GM19455 (cell line): ENCODE results near the gene ATF3.
A peak's percentile ranks its signal among the peaks of the same experiment; 100 is the strongest.

Source experiments
- ATAC-seq: cut with Tn5 transposase; IDR thresholded peaks from one replicate; pipeline ENCODE4 v1.9.1; 2021; ENCODE audit not compliant: unreplicated experiment

ATF3 gene

DNA sequence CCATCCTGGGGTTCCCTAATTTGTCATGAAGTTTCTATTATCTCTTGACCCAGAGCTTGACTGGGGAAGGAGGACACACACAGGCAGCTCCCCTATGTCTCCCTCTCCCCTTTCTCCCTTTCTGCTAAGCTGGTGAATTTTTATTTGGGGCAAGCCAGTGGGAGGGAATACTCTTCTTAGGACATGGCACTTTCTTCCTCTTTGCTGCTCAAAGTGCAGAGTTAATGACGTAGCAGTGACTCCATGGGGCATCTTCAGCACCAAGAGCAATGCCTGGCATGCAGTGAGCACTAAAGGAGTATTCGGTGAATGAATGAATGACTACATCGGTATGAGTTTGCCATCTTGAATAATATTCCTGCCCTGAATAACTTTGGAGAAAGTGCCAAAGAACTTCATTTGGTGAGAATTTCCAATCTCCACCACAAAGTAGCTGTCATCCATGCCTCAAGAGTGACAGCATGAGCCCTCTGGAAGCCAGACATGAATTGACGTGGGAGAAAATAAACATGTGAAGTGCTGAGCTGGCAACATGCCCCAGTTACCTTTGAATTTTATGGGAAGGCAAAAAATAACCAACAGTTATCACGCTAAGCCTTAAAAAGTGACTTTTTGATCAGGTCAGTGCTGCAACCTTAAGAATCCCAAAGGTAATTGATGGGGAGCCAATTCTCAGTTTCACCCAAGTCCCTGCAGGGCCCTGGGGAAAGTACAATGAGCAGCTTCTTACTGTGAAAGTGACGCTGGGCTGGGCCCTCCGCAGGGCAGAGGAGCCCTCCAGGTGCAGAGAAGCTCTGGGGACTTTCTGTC is 22.1 kb upstream of the ATF3 start:
- ATAC-seq: no peak

DNA sequence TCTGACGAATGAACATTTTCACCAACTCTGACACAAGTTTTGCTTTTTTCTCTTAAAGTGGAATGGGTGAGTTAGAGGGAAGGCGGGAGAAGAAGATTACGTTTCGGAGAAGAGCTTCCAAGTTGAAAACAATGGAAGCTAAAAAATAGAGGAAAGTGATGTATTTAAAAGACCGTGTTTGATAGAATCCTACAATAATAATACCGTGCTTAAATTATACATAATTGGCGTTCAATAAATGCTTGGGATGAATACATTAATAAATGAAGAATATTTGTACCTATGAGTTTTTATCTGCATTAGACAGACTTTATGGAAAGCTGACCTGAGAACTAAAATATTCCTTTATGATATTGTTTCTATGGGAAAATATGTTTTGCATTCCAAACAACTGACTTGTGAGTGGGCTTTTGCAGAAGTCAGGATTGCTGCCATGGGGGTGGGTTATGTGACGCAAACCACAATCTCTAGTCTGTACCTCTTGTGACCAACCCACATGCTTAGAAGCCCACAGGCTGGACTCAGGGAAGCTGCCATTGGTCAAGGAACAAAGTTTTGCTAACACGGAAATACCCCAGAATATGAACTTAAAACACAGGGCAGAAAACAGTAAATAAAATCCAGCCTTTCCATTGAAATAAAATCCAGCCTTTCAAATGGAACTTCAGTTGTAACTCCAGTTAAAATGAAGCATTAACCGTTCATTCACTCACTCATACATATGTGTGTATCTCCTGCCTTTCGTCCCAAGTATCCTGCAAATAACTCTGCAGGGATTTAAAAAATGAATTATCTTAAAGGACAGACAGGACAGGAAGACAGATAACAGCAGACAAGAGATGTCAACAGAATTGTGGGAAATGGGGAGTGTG is 21.3 kb upstream of the ATF3 start:
- ATAC-seq: no peak

DNA sequence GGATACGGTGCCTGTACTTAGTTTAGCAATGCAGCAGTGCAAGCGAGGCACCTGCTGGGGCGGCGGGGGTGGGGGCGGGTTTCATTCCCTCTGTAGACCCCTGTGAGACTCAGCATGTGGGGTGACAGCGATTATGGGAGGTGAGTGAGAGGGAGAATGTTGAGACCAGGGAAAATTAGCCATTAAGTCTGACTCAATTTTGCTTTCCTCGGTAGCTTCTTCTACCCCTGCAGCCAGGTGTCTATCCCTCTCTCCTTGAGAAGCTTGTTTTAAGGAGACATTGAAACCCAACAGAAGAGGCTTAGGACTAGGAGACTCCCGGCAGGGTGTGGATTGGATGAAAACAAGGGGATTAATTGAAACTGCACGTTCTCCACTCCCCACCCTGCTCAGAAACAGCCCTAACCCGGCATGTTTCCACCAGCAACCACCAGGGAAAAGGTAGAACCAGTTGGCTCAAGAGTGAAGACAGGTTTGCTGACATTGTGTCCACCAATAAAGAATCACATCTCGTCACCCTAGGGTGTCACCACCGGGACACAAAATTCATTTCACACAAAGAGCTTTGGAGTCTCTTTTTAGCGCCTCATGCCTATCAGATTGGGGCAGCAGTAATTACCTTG is 20.6 kb upstream of the ATF3 start:
- no peak for ATAC-seq

DNA sequence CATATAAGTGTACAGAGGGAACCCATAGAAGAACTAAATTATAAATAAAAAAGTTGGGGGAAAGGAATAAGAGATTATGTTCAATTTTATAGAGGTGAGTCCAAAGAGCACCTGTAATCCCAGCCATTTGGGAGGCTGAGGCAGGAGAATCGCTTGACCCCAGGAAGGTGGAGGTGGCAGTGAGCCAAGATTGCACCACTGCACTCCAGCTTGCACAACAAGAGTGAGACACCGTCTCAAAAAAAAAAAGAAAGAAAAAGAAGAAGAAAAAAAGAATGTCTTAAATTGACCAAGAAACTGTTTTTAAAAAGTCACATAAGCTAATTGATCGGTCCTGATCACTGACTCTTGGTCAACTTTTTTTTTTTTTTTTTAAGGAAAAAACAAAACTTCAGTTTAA is 19.1 kb upstream of the ATF3 start:
- ATAC-seq: no peak

DNA sequence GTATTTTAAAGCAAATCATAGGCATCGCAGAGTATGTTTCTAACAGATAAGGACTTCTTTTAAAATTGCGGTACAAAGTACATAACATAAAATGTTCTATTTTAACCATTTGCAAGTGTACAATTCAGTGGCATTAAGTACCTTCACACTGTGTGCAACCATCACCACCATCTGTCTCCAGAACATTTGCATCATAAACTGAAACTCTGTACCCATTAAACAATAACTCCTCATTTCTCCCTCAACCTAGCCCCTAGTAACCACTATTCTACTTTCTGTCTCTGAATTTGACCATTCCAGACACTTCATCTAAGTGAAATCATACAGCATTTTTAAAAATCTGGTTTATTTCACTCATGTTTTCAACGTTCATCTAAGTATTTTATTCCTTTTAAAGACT is 16.6 kb upstream of the ATF3 start:
- ATAC-seq: no peak

DNA sequence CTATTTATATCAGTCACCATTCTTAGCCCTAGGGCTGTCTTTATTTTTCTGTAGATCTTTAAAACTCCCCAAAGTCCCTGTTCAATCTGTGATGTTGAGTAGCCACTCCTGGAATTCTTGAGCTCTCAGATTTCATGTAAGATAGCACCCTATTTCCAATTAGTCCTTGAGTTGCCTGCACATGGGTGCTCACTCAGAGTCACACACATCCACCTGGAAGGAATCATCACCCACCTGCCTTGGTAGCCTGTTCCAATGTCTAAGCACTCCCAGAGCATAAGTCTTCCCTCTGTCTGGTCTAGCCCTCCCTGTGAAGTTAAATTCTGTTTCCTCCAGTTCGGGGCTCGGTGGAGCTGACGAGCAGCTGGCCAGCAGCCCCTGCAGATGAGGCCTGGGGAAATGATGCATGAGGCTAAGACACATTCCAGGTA is 14.7 kb upstream of the ATF3 start:
- ATAC-seq: no peak

DNA sequence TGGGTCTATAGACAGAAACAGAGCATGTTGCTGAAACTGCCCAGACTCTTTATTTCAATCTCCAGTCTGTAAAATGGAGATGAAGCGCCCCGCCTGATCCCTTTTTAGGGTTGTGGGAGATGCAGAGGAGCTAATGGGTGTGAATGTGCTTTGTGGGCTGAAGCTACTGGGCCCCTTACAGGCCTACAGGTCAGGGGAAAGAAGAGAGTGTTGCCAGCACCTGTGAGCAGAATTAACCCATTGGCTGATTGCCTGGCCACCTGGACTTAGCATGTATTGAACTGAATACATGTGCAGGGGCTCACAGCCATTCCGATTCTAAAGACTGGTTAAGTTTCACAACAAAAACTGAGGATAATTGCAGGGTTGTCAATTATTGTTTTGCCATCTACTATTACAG is 13.9 kb upstream of the ATF3 start:
- ATAC-seq: no peak

DNA sequence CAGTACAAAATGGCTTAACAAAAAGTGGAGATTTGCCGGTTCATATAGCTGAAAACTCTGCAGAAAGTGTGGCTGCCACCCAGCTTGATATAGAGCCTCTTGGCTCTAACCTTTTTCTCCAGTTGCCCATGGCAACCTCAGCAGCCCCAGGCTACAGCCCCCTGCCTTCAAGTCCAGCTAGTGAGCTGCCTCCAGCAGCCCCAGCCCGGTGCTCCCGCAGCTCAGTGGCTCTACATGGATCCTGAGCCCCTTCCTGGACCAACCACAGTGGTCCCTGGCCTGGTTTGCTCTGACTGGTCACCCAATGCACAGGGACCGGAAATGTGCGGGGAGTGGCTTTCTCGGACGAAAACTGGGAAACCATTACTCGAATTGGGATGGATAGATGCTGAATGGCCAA is 13.3 kb upstream of the ATF3 start:
- ATAC-seq: no peak

DNA sequence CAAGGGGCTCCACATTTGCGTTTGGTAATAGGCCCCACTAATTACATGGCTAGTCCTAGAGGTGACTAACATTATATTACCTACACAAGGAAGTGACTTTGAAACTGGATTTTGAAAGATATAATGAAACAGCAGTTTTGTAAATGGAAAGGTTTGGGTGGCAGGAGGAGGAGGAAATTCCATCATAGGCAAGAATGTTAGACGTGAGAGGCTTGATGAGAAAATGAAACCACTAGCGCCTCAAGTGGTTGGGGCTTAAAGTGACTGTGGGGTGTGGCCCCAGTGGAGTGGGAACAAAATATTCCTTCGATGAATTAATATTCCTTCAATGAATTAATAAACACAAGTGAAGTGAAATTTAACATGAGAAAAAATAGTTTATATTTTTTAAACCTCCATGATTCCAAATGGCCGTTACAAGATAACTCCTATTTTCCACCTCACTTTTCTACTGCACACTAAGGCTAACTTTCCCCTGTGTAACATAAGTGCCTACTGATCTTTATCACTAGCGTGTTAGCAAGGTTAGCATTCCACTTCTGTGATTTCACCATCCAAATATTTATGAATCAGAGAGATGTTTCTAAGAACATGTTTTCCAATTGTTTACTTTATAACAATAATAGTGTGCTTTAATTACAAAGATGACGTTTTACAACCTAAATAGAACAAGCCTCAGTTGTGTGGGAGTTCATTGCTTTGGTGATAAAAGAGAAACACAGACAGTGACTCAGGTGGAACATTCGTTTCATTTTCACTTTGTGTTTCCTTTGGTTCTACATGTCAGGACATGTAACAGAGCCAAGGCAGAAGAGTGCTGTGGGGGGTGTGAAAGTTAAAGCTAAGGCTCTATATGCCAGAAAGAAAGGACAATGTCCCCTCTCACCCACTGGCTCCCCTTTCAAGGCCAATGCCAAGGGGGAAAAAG is 12.5 kb upstream of the ATF3 start:
- peak; percentile 94 for ATAC-seq

DNA sequence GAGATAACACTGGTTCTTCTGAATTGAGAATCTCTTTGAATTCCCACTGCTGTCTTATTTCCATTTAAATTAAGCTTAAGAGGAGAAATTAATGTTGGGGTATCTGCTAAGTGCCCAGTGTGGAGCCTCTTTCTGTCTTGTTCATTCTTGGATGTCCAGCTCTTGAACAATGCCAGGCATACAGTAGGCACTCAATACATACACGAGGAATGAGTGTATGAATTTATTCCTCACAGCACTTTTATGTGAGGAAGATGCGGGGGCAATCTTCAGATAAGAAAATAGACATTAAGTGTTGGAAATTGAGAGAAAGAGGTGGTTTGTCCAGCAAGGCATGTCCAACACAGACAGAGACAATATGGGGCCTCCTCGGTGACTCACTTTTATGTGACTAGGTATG is 11.8 kb upstream of the ATF3 start:
- no peak for ATAC-seq

DNA sequence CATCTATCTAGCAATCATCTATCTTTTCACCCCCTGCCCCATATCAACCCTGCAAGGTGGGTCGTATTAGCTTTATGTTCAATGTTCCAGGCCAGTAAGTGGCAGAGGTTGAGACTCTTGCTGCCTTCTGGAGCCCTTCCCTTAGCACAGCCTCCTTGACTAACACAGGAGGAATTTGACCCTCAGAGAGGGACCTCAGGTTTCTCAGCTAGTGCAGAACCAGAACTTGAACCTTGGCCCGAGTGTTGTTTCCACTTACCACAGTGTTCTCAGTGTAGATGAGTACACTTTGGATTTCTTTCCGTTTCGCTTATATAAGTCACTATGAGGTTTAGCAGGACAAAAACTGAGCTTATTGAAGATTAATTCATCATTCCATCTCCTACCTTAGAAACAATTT is 11.1 kb upstream of the ATF3 start:
- ATAC-seq: no peak

DNA sequence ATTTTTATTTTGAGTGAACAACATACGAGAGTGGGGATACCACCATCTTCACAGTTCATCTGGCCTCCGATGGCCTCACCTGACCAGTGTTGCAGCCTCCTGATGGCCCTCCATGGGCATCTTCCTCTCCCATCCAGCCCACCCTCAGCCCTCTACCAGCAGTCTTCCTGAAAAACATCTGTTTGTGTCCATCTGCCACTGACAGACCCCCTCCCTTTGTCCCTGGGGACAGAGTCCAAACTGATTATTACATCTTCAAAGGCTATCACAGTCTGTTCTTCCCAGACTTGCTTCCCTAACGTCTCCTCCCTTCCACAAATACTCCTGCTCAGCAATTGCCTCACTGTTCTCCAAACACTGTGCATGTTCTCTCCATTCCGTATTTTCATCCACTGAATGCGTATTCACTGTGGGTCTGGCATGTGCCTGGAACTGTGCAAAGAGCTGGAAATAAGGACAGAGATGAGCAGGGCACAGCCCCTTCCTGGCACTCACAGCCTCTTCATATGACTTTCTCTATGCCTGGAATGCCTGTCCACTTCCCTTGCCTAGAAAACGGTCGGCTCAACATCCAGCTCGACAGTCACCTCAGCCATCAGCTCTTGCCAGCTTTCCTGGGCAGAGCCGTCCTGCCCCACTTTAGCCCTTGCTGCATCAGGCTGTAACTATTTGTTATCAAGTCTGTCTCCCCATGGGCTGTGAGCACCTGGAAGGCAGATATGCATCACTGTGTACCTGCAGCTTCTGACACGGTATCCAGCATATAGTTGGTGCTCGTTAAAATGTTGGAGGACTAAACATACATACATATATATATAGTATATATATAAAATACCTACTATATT is 8.3 kb upstream of the ATF3 start:
- no peak for ATAC-seq

DNA sequence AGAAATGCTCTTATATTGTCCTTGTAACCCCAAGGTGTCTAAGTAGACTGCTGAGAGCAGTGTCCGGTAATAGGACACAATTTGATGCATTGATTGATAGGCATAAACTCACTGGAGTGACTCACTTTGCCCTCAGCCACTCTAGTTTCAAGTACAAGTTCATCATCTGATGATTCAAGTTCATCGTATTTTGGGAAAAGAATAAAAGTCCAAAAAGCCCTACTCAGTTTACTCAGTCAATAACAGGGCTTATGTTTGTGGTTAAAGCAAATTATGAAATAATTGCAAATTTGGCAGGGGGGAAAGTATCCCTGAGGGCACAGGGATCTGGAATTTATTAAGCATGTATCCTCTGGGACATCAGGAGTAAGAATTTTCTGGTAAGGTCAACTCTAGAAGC is 7.6 kb upstream of the ATF3 start:
- ATAC-seq: no peak

DNA sequence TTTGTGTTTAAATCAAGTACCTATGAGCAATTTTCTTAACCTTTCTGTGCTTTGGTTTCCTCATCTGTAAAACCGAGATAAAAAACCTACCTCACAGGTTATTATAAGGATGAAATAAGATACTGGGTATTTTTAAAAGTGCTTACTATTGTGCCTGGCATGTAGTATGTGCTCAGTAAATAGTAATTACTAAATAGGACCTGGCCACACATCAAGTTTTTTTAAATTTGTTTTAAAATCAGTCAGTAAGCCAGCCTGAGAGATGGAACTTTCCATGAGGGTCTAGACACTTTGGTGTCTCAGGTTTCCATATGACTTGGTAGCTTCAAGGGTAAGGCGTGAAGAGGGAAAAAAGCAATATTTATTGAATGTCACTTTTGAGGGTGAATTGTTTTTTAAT is 7.0 kb upstream of the ATF3 start:
- no peak for ATAC-seq

DNA sequence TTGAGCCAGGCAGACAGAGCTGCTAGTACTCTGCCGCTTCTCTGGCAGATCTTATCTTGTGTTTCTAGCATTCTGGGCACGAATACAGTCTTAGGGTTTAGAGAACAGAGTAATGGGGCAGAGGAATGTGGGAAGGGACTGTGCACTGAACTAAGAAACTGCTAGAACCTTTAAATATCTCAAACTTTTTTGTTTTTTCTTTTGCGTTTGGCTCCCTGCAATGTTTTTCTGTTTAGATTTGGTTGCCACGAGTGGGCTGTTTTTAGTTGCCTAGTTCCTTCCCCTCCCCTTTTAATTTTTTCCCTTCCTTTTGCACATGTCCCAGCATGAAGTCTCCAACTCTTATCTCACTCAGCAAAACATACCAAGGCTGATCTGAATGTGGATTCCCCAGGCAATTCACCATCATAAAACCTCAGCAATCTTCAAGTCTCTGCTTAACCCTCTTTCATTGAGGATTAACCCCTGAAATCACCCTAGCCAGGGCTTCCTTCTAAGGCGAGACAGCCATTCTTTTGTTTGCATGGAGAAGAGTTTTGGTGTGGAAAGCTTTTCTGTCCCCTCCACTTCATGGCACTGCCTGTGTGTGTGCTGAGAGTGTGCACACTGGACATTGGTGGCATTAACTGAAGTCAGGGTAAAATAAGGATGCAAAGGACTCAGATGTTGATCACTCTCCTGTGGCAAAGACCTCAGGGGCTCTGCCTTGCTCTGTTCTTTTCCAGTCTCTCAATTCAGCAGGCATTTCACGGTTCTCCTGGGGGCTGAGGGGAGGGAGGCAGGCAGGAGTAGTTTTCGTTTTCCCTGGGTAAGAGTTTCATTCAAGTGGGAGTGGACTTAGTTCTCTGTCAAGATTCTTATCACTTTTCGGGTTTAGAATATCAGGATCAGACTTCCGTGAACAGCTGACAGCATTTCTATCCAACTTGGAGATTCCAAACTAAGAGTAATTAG is 2.8 kb upstream of the ATF3 start:
- ATAC-seq: no peak

DNA sequence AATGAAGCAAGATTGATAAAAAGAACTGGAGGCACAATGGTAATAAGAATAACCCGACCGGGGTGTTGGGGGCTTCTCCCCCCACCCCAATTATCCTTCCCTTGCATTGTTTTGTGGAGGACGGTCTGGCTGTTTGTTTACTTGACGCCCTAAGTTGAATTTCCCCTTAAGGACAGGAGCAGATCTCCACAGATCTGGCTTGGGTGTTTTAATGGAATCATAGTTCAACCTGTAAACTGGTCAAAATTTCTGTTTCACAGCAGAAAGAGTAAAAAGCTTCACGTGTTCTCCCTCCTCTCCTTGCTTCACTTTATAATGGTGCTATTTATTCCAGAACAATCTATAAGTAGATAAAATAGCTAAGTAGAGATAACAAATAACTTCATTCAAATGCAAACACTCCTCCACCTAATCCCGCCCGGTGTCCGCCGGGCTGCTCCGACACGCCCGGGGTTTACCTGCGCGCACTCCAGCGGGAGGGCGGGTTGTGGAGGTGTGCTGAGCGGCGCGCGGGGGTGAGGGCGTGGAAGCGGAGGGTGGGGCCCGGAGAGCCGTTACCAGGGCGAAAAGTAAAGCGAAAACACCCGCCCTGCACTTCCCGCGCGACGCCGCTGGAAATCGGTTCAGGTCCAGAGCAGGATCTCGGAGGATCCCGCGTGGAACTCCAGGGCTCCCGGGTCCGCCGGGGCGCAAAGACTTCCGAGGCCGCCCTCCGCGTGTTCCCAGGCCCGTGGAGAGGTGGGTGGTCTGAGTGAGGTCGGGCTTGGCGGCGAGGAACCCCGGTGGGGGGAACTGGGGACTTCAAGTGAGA is 2.0 kb upstream of the ATF3 start:
- no peak for ATAC-seq

DNA sequence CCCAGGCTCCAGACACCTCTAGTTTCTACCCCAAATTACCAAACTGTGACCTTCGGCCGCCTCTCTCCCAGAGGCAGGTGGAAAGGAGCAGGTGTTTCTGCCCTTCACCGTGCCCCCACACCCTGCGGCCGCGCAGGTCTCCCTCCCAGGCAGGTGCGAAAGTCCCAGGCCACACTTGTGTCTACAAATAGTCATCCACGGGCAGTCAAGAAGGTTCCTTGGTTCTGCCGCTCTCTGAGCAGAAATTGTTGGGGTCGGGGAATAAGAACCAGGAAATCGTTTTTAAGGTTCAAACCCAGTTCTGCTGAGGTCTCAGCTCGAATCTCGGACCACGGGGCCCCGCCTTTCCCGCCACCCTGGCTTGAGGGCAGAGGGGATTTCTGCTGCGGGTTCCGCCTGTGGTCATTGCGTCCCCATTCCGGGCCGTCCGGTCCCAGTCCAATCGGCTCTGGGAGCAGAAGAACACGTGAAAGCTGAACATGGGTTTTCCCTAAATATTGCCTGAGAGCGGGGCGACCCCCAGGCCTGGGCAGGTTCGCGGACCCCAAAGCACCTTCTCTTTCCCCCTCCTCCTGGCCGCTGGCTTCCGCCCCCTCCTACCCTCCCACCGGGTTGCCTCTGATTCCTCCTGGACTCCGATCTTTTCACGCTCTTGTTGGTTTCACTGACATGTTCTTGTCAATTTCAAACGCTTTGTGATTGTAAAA is 1.2 kb upstream of the ATF3 start:
- no peak for ATAC-seq
